GM21367 (cell line): Measurements from ENCODE around the gene HSD3B7.
A peak's percentile ranks its signal among the peaks of the same experiment; 100 is the strongest.

Source experiments
- ATAC-seq: cut with Tn5 transposase; IDR thresholded peaks from one replicate; pipeline ENCODE4 v1.9.1; 2021; ENCODE audit not compliant: unreplicated experiment

HSD3B7 gene

GRCh38 chr16:30982548-30983288 is 2.3 kb upstream of the HSD3B7 start:
- ATAC-seq, result no peak

DNA sequence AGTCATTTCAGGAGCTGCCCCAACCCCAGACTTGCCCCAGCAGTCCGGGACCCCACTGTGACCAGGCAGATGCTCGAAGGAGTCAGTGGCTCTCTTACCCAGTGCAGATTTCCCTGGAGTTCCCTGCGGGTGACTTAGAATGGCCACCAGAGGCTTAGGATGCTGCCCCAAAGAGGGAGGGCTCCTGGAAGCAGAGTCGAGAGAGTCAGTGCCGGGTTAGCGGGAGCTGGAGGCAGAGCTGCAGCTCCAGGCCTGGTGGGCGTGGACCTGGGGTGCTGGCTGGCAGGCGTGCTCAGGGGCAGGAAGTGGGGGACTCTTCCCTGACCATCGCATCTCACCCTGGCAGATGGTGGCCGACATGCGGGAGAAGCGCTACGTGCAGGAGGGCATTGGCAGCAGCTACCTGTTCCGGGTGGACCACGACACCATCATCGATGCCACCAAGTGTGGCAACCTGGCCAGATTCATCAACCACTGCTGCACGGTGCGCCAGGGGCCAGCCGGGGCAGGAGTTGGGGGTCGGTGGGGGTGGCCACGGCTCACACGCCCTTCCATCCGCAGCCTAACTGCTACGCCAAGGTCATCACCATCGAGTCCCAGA is 1.6 kb upstream of the HSD3B7 start:
- ATAC-seq, result no peak

GRCh38 chr16:30983898-30984610 is 953 bp upstream of the HSD3B7 start:
- ATAC-seq, result no peak

DNA sequence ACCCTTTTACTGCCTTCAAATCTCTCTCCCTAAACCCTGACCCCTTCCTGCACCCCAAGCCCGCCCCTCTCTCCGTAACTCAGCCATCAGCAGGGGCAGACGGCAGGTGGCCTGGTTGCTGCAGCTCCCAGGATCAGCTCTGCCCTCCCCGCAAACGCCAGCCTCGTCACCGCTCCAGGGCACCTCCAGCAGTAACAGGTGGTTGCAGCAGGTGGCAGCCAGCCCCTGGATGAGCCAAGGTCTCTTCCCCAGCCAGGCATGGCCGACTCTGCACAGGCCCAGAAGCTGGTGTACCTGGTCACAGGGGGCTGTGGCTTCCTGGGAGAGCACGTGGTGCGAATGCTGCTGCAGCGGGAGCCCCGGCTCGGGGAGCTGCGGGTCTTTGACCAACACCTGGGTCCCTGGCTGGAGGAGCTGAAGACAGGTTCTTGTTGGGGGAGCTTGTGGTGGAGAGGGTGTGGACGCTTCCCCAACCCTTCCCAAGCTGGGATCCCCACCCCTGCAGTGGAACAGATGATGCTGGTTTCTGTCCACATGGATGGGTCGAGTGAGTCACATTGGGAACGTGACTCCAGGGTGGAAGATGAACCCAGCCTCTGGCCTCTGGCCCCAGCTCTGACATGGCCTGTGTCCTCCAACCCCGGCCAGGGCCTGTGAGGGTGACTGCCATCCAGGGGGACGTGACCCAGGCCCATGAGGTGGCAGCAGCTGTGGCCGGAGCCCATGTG is 558 bp downstream of the HSD3B7 start:
- ATAC-seq, result no peak

DNA sequence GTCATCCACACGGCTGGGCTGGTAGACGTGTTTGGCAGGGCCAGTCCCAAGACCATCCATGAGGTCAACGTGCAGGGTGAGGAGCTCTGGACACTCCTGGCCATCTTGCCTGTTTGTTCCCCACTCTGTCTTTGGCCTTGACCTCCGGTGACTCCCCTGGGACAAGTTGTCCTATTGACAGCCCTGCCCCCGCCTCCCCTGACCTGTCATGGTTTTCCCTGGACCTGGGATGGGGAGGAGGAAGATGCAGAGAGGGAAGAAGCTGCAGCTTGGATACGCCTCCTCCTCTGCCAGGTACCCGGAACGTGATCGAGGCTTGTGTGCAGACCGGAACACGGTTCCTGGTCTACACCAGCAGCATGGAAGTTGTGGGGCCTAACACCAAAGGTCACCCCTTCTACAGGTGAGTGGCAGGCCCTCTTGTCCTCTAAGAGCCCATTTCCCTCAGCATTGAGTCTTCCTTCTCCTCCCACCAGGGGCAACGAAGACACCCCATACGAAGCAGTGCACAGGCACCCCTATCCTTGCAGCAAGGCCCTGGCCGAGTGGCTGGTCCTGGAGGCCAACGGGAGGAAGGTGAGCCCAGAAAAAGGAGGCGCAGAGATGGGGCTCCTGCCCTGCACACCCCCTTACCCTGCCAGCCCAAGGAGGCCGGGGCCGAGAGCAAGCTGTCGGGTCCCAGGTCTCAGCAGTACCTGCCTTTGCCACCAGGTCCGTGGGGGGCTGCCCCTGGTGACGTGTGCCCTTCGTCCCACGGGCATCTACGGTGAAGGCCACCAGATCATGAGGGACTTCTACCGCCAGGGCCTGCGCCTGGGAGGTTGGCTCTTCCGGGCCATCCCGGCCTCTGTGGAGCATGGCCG is 1.4 kb downstream of the HSD3B7 start:
- no peak for ATAC-seq

DNA sequence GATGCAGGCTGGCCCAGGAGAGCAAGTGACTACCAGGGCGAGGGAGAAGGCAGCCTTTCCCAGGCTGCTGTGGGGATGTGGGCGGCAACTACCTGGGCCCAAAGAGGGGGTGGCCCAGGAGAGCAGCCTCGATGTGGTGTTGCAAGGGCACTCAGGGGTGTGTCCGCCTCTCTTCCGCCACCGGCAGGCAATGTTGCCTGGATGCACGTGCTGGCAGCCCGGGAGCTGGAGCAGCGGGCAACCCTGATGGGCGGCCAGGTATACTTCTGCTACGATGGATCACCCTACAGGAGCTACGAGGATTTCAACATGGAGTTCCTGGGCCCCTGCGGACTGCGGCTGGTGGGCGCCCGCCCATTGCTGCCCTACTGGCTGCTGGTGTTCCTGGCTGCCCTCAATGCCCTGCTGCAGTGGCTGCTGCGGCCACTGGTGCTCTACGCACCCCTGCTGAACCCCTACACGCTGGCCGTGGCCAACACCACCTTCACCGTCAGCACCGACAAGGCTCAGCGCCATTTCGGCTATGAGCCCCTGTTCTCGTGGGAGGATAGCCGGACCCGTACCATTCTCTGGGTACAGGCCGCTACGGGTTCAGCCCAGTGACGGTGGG is 2.7 kb downstream of the HSD3B7 start:
- ATAC-seq, result no peak

GRCh38 chr16:30989469-30990047 is 4.6 kb downstream of the HSD3B7 start:
- no peak for ATAC-seq

GRCh38 chr16:30990105-30990504 is 5.1 kb downstream of the HSD3B7 start:
- ATAC-seq, result no peak

DNA sequence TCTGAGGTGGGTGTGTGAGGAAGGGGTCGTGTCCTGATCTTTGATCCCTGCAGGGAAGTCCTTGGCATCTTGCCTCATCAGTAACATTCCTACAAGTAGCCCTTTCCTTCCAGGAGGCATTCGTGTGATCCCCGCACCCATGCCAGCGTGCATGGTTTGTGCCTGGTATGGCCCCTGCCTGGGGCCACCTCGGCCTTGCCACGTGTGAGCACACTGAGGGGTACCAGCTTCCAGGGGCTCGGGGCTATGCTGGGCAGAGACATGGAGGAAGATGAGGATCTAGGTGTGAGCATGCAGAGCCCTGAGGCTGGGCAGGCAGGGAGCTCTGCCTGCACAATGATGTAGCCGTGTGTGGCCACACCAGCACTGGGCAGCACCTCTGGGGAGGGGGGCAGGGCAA is 6.0 kb downstream of the HSD3B7 start:
- ATAC-seq, result no peak

DNA sequence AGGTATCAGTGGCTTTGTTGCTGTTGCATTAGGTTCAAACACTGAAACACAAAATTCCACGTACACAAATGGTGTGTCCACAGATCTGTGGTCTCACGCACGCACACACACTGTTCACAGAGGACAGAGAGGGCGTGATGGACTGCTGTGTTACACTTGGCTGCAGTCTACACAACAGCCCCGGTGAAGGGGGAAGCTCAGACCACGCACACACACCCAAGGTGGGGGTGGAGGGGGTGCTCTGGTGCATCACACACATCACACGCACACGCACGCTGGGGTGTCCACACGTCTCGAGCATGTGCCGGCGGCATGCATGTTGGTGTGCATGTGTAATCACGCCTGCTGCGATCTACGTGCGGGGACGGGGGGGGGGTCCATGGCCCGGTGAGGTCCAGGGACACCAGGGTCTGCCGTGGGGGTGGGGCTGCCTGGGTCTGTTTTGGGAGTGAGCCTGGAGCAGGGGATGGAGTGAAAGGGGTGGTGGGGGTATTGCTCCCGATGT is 7.3 kb downstream of the HSD3B7 start:
- no peak for ATAC-seq

- ATAC-seq, result no peak
These were observed 8.2 kb downstream of the HSD3B7 start for GRCh38 chr16:30992931-30993816.

DNA sequence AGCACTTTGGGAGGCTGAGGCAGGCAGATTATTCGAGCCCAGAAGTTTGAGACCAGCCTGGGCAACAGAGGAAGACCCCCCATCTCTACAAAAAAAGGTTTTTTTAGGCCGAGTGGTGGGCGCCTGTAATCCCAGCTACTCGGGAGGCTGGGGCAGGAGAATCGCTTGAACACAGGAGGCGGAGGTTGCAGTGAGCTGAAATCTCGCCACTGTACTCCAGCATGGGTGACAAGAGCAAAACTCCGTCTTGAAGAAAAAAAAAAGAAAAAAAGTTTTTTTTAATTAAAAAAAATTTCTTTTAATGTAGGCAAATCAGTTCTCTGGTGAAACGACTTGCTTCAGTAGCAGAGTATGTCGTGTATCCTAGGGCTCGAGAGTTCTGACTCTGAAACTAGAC is 10.9 kb downstream of the HSD3B7 start:
- no peak for ATAC-seq

DNA sequence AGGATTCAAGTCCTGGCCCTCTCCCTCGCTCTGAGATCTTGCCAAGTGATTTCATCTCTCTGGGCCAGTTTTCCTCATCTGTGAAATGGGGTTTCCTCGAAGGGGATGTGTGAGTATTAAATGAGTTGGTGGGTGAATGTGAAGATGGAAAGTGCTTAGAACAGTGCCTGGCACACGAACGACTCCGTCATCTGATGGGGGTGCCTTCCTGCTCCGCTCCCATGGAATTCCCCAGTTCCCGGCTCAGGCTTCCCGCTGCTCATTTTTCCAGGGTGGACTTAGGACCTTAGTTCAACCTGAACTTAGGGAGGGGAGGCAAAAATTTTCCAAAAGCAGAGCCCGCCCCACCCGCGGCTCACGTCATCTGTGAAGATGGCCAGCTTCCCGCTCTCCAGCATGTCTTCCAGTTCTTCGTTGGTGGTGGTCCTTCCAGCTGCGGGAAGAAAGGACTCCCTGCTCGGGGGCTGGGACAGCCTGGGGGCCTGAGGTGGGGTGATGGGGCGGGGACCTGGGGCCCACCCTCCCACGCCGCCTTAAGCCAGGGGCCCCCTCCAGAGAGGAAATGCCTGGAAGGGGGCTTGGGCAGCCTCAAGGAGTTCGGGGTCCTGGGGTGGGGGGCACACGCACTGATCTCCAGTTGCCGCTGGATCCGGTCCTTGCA is 11.4 kb downstream of the HSD3B7 start:
- ATAC-seq, result no peak

DNA sequence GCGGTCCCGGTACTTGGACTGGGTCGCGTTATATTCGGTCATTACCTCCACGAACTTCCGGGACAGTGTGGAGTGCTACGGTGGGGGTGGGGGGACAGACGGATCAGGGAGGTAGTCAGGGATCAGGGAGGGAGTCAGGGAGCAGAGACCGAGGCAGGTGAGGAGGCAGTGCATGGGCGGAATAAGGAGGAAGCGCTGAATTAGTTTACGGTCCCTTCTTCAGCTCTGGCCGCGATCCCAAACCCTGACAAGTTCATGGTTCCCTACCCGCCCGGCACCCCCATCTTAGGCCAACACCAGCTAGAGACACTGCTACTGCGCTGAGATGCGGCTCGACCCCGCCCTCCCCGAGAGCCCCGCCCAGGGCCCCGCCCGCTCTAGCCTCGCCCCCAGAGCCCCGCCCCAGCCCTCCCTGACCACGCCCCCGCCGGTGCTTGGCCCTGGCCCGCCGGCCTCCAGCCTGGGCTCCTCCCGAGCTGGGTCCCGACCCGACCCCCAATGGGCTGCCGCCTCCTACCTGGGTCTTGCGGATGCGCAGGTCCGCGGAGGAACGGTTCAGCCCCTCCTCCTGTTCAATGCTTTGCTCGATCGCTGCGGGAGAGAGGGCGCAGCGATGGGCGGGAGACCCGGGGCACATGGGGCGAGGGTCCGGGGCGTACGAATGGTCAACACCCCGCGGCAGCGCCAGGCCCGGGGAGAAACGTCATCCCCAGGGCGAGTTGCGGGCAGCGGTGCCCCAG is 12.1 kb downstream of the HSD3B7 start:
- ATAC-seq, result peak; percentile 76

DNA sequence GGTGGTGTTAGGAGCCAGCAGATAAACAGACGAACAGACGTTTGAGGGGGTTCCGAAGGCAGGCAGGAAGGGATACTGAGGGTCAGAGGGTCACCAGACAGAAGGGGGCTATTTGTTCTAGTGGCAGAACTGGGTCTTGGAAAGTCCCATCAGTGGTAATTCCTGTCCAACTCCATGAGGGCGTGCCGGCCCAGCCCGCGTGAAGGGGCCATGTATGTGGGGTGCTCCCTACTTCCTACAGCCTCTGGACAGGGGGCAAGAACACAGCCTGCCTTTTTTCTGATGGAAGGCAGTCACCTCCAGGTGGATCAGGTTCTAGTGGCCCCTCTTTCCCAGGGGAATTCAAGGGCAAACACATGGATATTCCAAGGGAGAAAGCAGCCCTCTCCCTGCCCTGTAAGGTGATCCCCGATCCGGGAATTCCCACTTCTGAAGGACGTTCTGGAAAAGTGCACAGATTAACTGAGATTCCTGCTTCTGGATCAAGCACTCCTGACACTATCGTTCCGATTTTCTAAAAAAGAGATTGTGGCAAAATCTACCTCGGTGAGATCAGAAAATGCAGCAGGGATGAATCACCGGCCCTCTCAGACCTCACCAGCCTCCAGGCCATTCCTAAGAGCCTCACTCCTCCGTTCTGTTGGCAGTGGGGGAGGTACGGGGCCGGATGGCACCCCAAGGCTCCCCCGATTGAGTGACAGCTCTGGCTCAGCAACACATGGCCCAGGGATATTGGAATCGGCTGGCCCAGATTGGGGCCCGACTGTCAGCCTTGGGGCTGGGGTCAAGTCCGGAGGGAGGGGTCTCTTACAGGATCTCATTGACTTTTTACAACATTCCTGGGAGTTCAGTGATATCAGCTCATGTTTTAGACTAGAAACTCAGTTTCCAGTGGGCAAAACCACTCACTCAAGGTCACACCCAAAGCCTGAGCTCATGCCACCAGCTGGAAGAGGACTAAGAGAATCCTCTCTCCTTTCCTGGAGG is 13.0 kb downstream of the HSD3B7 start:
- ATAC-seq, result no peak
